Measurements from ENCODE around the gene METTL16. TPM values are rescaled to one million over a fixed set of nuclear protein-coding genes. Genes with fewer than 3 reads are reported as not detected.

The METTL16 gene
- polyA plus RNA-seq, 1 of the 3 experiments (the other 2 are of a cell fraction): 8.1 TPM

GRCh38 chr17:2462481-2462880, 49.2 kb downstream of the METTL16 start:
- Histone ChIP-seq H3F3A (replicated peaks; ENCODE audit: insufficient read depth) (peaks cover 22% of the 10 kb centered on the region), H3K4me1 (ENCODE audit: control insufficient read depth in 1 of 2, insufficient read depth in 2 of 2, low read depth in 1 of 2, low read length in 1 of 2) (peaks cover 0 to 6% of the 10 kb centered on the region in 2 experiments; a peak in 1 of 4 replicates), H3K27me3 (ENCODE audit: insufficient read depth) (no peaks in the 10 kb centered on the region), H3K79me2 (ENCODE audit: insufficient read depth) (no peaks in the 10 kb centered on the region; the same call in 1 of the 2 replicates), H3K9ac (no peak overlapping the region), H2AFZ (ENCODE audit: low read depth) (no peak overlapping the region), H3K36me3 (replicated peaks in 1 of 2; ENCODE audit: control insufficient read depth in 1 of 2, insufficient read depth in 2 of 2, low read length in 1 of 2) (peaks cover 17 to 34% of the 10 kb centered on the region in 2 experiments), H3K27ac (ENCODE audit: low read depth in 2 of 2, low read length in 1 of 2) (no peak overlapping the region), H3K9me3 (no peaks in the 10 kb centered on the region), H3K9me2 (no peaks in the 10 kb centered on the region), H4K20me1 (ENCODE audit: insufficient read depth) (no peaks in the 10 kb centered on the region), H3K4me2 (no peak overlapping the region), H3K4me3 (ENCODE audit: low read depth in 2 of 2, low read length in 1 of 2) (no peak overlapping the region)
- TF ChIP-seq RXRA (IDR thresholded peaks at IDR 0.05; ENCODE audit: borderline replicate concordance, low read depth) (no peak), FOXM1 (IDR thresholded peaks at IDR 0.05; ENCODE audit: low read depth) (no peak), SIN3A (IDR thresholded peaks at IDR 0.05; ENCODE audit: borderline replicate concordance, low read depth, low read length) (no peak), FOXJ3 (CRISPR knock-in tag; IDR thresholded peaks at IDR 0.05) (no peak), SMC3 (IDR thresholded peaks at IDR 0.05; ENCODE audit: low read depth, low read length) (no peak), TAF1 (IDR thresholded peaks at IDR 0.05; ENCODE audit: borderline replicate concordance, low read depth, low read length) (no peak), NRF1 (IDR thresholded peaks at IDR 0.05; ENCODE audit: low read depth, low read length) (no peak), POLR2AphosphoS5 (IDR thresholded peaks at IDR 0.05; ENCODE audit: low read depth, low read length) (no peak), FOSL2 (IDR thresholded peaks at IDR 0.05; ENCODE audit: borderline replicate concordance, low read depth) (no peak), GABPA (IDR thresholded peaks at IDR 0.05; ENCODE audit: low read depth) (no peak), EP300 (IDR thresholded peaks at IDR 0.05; ENCODE audit: borderline replicate concordance in 1 of 2, low read depth in 1 of 2, low read length in 1 of 2) (no peak), IRF3 (IDR thresholded peaks at IDR 0.05; ENCODE audit: low read depth, low read length) (no peak), GATA2 (CRISPR knock-in tag; IDR thresholded peaks at IDR 0.05) (no peak), TCF12 (IDR thresholded peaks at IDR 0.05) (no peak), USF1 (IDR thresholded peaks at IDR 0.05; ENCODE audit: borderline replicate concordance, low read depth) (no peak), TEAD4 (IDR thresholded peaks at IDR 0.05; ENCODE audit: borderline replicate concordance, insufficient read depth) (no peak), PBX3 (IDR thresholded peaks at IDR 0.05) (no peak), CTCF (IDR thresholded peaks at IDR 0.05) (no peak)
- TF ChIP-seq, protein P1, sequence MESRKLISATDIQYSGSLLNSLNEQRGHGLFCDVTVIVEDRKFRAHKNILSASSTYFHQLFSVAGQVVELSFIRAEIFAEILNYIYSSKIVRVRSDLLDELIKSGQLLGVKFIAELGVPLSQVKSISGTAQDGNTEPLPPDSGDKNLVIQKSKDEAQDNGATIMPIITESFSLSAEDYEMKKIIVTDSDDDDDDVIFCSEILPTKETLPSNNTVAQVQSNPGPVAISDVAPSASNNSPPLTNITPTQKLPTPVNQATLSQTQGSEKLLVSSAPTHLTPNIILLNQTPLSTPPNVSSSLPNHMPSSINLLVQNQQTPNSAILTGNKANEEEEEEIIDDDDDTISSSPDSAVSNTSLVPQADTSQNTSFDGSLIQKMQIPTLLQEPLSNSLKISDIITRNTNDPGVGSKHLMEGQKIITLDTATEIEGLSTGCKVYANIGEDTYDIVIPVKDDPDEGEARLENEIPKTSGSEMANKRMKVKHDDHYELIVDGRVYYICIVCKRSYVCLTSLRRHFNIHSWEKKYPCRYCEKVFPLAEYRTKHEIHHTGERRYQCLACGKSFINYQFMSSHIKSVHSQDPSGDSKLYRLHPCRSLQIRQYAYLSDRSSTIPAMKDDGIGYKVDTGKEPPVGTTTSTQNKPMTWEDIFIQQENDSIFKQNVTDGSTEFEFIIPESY (IDR thresholded peaks at IDR 0.05; ENCODE audit: borderline replicate concordance, low read depth): no peak
- DNase-seq: no peak
- 97% methylated on average over 6 of the region's 8 CpGs for WGBS (ENCODE audit: low lambda C conversion rate)
- ChIA-PET CTCF (no interaction called here), POLR2A (interaction anchor here (0.5 kb wide), 1 partner anchor 39 kb away, joined by 3 read pairs; no protein-coding TSS in a partner anchor)

Data from SK-N-SH (cell line).